ENCODE results near the gene POLR2M.

The POLR2M gene

GRCh38 chr15:57738734-57739237, 32.3 kb downstream of the POLR2M start:
- DNase-seq (ENCODE audit: low spot score) = no peak

- no peak for DNase-seq (ENCODE audit: low spot score)
These were observed 33.5 kb downstream of the POLR2M start for GRCh38 chr15:57740048-57740447.

GRCh38 chr15:57741089-57741488, 34.6 kb downstream of the POLR2M start:
- DNase-seq (ENCODE audit: low spot score) = no peak

- no peak for DNase-seq (ENCODE audit: low spot score)
These were observed 36.9 kb downstream of the POLR2M start for GRCh38 chr15:57743424-57743823.

- DNase-seq (ENCODE audit: low spot score) = no peak
These were observed 40.3 kb downstream of the POLR2M start for GRCh38 chr15:57746786-57747185.

- no peak for DNase-seq (ENCODE audit: low spot score)
These were observed 40.8 kb downstream of the POLR2M start for GRCh38 chr15:57747206-57747896.

GRCh38 chr15:57751177-57751800, 44.8 kb downstream of the POLR2M start:
- peak; percentile 40 for DNase-seq (ENCODE audit: low spot score)

- DNase-seq (ENCODE audit: low spot score) = no peak
These were observed 45.9 kb downstream of the POLR2M start for GRCh38 chr15:57752436-57752835.

- no peak for DNase-seq (ENCODE audit: low spot score)
These were observed 46.3 kb downstream of the POLR2M start for GRCh38 chr15:57752840-57753239.

GRCh38 chr15:57756466-57756865, 50.0 kb downstream of the POLR2M start:
- no peak for DNase-seq (ENCODE audit: low spot score)

- no peak for DNase-seq (ENCODE audit: low spot score)
These were observed 52.0 kb downstream of the POLR2M start for GRCh38 chr15:57758560-57758959.

GRCh38 chr15:57761562-57761961, 55.0 kb downstream of the POLR2M start:
- DNase-seq (ENCODE audit: low spot score) = no peak

- no peak for DNase-seq (ENCODE audit: low spot score)
These were observed 55.8 kb downstream of the POLR2M start for GRCh38 chr15:57762302-57762701.

GRCh38 chr15:57763176-57763964, 56.9 kb downstream of the POLR2M start:
- no peak for DNase-seq (ENCODE audit: low spot score)
